Femur (tissue), 1 donor: ENCODE measurements around the gene CORO1C.
"Not testable (repeated sequence)": the region's sequence is repeated elsewhere in the genome, so short reads cannot be mapped to it uniquely, and the experiment has no call there.

Experiments
- DNase-seq: peaks from one replicate; pipeline ENCODE4 v3.0.0-alpha.2; 2017

CORO1C gene

GRCh38 chr12:108731105-108731865, at the start of gene CORO1C:
Gene CORO1C, minus strand, starts transcription at chr12:108731518. Its CDS starts 30,200 bp downstream, at chr12:108701318.
- peak; percentile 97 for DNase-seq

- no peak for DNase-seq
Measured at GRCh38 chr12:108779998-108780688, 48.8 kb upstream of the CORO1C start.

- no peak for DNase-seq
Measured at GRCh38 chr12:108778053-108778452, 46.7 kb upstream of the CORO1C start.

GRCh38 chr12:108777156-108777555, 45.8 kb upstream of the CORO1C start:
- no peak for DNase-seq

- DNase-seq, result peak; percentile 92
Measured at GRCh38 chr12:108773798-108774788, 42.8 kb upstream of the CORO1C start.

GRCh38 chr12:108772891-108773797, 41.8 kb upstream of the CORO1C start:
- DNase-seq, result no peak

GRCh38 chr12:108772247-108772646, 40.9 kb upstream of the CORO1C start:
- peak; percentile 59 for DNase-seq

GRCh38 chr12:108771835-108772234, 40.5 kb upstream of the CORO1C start:
- DNase-seq, result not testable (repeated sequence)

GRCh38 chr12:108770963-108771362, 39.6 kb upstream of the CORO1C start:
- DNase-seq, result no peak

- DNase-seq, result no peak
Measured at GRCh38 chr12:108770269-108770829, 39.0 kb upstream of the CORO1C start.

- DNase-seq, result no peak
Measured at GRCh38 chr12:108768591-108769500, 37.5 kb upstream of the CORO1C start.

GRCh38 chr12:108766294-108766693, 35.0 kb upstream of the CORO1C start:
- no peak for DNase-seq

- no peak for DNase-seq
Measured at GRCh38 chr12:108765289-108765764, 34.0 kb upstream of the CORO1C start.

GRCh38 chr12:108764540-108765288, 33.4 kb upstream of the CORO1C start:
- no peak for DNase-seq

- no peak for DNase-seq
Measured at GRCh38 chr12:108761226-108761625, 29.9 kb upstream of the CORO1C start.

- DNase-seq, result no peak
Measured at GRCh38 chr12:108759924-108760323, 28.6 kb upstream of the CORO1C start.

GRCh38 chr12:108757856-108758255, 26.5 kb upstream of the CORO1C start:
- no peak for DNase-seq

GRCh38 chr12:108756421-108756820, 25.1 kb upstream of the CORO1C start:
- no peak for DNase-seq

- DNase-seq, result no peak
Measured at GRCh38 chr12:108755481-108755880, 24.2 kb upstream of the CORO1C start.

- no peak for DNase-seq
Measured at GRCh38 chr12:108753976-108754375, 22.7 kb upstream of the CORO1C start.
